NCI-H1694 treated with DMSO at 0.1 percent for 48 hours (cell line): Measurements from ENCODE around the gene SGSM1.

Experiments used
- DNase-seq: peaks from one replicate; lab custom pipeline; 2025; lab: John Stamatoyannopoulos, UW

The SGSM1 gene

GRCh38 chr22:24806663-24807001 is 621 bp downstream of the SGSM1 start:
- DNase-seq = no peak

DNA sequence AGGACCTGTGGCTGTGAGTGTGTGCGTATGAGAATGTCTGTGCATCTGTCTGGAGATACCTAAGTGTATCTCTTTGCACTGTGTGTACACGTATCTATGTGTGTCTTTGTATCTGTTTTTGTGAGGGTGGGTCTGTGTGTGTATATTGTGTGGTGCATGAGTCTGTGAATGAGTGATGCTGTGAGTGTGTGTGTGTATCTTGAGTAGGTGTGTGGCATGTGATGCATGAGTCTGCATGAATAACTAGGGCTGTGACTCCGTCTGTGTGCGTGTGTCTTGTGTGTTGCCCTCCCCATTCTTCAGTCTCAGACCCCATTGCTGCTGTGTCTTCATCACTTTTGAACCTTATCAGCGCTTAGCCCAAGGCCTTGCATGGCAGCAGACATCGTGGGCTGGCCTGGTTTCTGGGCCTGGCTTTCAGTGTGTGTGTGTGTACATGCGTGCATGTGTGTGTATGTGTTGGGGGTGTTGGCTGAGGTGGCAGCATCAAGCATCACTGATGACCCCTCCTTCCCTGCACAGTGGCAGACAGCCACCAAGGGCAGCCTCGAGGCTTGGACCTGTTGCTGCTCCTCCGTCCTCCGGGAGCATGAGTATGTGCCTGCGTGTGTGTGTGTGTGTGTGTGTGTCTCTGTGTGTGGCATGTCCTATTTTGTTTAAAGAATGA is 1.4 kb downstream of the SGSM1 start:
- no peak for DNase-seq

GRCh38 chr22:24809331-24809730 is 3.3 kb downstream of the SGSM1 start:
- DNase-seq = no peak

DNA sequence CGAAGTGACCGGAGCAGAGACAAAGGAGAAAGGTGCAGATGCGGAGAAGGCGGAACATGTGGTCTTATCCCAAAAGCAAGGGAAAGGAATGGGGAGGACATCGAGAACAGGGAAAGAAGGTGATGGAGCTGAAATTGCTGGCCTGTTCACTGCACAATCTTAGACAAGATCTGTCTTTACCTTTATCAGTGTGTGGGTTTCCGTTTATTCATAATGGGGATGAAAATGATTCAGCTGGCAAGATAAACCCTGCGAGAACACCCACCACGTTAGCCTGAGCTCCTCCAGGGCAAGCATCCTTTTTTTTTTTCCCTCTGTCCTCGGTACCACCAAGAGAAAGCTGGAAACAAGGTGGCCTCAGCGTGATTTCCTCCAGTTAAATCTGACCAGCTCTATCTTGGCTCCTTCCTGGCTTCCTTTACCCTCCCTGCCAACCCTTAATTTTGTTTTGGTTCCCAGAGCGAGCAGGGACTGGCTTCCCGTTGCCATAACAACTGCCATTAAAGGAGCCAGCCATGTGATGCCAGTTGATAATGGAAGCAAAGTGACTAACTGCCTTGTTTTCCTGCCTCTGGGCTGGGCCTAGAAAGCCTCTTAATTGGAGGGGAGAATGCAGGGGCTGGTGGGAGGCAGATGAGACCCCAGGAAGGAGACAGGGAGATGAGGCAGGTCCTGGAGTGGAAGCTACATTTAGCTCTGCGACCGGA is 4.2 kb downstream of the SGSM1 start:
- no peak for DNase-seq

DNA sequence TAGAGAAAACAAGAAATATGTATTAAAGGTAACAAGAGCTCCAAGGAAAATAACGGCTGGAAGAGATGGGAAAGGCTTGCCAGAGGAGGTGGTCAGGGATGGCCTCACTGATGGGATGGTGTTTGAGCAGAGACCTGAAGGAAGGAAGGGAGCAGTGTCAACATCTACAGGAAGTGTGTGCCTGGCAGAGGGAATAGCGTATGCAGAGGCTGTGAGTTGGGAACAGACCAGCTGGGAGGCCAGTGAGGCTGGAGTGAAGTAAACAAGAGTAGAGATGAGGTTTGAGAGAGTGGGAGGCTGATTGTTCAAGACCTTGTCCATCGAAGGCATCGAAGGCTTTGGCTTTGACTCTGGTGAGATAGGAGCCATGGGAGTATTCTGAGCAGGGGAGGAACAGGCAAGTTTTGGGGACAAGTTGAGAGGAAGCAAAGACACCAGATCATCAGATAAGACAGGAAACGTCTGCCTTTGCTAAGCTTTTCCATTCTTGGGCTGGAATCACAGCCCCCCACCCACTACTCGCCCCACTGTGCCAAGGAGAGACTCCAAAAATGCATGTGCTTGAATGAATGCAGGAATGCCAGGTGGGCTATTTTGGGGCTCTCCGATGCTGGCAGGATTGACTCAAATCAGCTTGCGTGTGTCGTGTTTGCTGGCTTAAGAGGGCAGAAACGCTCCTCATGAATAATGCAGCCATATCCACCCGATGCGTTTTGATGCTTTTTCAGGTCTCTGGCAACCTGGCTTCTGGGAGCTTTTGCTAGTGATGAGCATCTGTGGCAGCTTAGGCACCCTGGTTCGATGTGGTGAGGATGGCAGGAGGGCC is 7.2 kb downstream of the SGSM1 start:
- DNase-seq = no peak

GRCh38 chr22:24813861-24814770 is 8.1 kb downstream of the SGSM1 start:
- no peak for DNase-seq

- no peak for DNase-seq
These were observed 10.8 kb downstream of the SGSM1 start for GRCh38 chr22:24816806-24817205.

GRCh38 chr22:24819487-24819886 is 13.5 kb downstream of the SGSM1 start:
- no peak for DNase-seq

DNA sequence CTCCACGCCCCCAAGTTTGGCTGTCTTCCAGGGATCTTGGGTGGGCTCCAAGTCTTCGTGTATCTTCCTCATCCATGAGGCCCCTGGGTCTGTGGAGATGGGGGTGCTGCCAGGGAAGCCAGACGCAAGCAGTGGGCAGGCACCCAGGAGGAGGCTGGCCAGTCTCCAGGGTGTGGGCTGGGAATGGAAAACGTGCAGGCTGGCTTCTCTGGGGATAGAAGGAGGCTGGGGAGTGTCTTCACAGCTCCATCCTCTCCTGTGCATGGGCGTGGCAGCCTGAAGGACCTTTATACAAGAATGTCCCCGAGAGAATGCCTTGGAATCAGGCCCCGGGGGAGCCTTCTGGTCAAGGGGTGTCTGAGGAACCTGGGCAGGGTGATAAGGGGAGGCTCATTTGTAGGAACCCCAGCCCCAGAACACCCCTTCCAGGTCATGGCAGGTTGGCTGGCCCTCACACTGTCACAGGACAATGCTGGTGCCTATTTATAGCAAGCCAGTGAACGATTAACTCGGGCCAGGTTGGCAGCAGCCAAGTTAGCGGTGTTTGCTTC is 14.0 kb downstream of the SGSM1 start:
- DNase-seq = no peak

DNA sequence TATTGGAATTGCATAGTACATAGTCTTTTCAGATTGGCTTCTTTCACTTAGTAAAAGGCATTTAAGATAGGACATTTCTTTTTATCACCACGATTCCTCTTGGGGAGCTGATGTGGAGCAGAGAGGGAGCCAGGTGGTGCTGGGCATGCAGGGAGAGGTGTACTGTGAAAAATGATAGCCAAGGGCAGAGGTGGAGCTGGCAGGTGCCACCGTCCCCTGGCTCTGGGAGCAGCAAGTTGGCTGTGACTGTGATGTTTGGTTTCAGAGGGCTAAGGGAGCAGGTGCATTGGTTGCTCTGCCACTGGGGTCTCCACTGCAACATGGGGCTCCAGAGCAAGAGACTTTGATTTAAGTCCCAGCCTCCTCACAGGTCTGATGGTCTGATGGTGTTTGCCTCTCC is 16.5 kb downstream of the SGSM1 start:
- no peak for DNase-seq

GRCh38 chr22:24823787-24824186 is 17.8 kb downstream of the SGSM1 start:
- no peak for DNase-seq

- no peak for DNase-seq
These were observed 18.2 kb downstream of the SGSM1 start for GRCh38 chr22:24824250-24824649.

DNA sequence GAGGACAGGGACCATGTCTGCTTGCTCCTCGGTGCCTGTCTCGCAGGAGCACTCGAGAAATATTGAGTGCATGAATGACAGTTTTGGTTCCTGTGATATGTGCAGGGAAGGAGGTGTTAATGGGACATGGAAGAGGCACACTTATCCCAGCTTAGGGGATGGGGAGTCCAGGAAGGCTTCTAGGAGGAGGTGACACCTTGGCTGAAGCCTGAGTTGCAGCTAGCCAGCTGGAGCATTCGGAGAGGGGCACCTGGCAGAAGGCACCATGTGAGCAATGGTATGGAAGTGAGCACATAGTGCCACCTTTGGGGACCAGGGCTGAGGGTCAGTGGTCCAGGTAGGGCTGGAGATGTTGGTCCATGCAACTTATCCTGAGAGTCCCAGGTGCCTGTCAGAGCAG is 18.9 kb downstream of the SGSM1 start:
- no peak for DNase-seq

- DNase-seq = no peak
These were observed 20.8 kb downstream of the SGSM1 start for GRCh38 chr22:24826710-24827285.

- DNase-seq = no peak
These were observed 21.3 kb downstream of the SGSM1 start for GRCh38 chr22:24827296-24827695.

- DNase-seq = no peak
These were observed 24.4 kb downstream of the SGSM1 start for GRCh38 chr22:24830205-24830979.

DNA sequence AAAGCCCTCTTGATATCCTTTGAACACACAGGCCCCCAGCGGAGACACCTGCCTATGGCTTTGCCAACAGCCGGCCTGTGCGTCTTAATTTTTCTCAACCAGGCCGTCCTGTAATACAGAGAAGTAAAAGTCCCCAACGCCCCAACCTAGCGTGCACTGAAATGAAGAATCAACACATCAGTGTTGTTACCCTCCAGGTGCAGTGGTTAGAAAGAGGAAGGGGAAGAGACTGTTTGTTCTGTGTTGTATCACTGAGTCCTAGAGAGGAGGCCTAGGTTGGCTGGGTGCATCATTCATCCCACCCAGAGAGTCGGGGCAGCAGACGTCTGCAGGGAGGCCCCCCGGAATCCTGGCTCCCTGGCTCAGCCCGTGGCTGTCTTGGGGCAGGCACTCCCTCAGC is 25.7 kb downstream of the SGSM1 start:
- DNase-seq = no peak

- DNase-seq = no peak
These were observed 28.0 kb downstream of the SGSM1 start for GRCh38 chr22:24833881-24834495.

GRCh38 chr22:24834845-24835570 is 29.0 kb downstream of the SGSM1 start:
- no peak for DNase-seq
